Omental fat pad (tissue), 4 donors: ENCODE data around the gene LAGE3. TPM values are rescaled to one million over a fixed set of nuclear protein-coding genes. Genes with fewer than 3 reads are reported as not detected.

Experiments used
- ATAC-seq: fragments of 150-250 bp; one replicate; pipeline ENCODE4 v1.9.1; 2016; ENCODE audit warnings: mild to moderate bottlenecking, moderate library complexity; ENCODE audit not compliant: low FRiP score
- DNase-seq: peaks from one replicate; pipeline ENCODE4 v3.0.0-alpha.2; 2019; ENCODE audit warnings: low spot score
- CTCF ChIP-seq, 3 donors: fragments of 450-650 bp; IDR thresholded peaks; one replicate each; pipeline ENCODE4 v1.5.1; 2016 to 2017; ENCODE audit warnings: antibody characterized with exemption in 3 of 3, mild to moderate bottlenecking in 3 of 3, moderate library complexity in 2 of 3
- total RNA-seq, 4 donors: library from RNA; depleted of rRNA; stranded (reverse); fragments of >200 nt; gene quantifications; one replicate each; pipeline ENCODE4 v1.1.0, GENCODE V29; 2016

The LAGE3 gene
- total RNA-seq, 4 donors from 2014 or later: 12.0 to 26.6 (median 19.7) TPM

- ATAC-seq: no peak
- no peak for DNase-seq
- TF ChIP-seq CTCF (IDR thresholded peaks at IDR 0.05): no peak
Measured at GRCh38 chrX:154452823-154453222, 26.3 kb downstream of the LAGE3 start.

- ATAC-seq: no peak
- TF ChIP-seq CTCF (IDR thresholded peaks at IDR 0.05): no peak
Measured at GRCh38 chrX:154450312-154450711, 28.8 kb downstream of the LAGE3 start.

GRCh38 chrX:154449618-154450017, 29.5 kb downstream of the LAGE3 start:
- DNase-seq: no peak
- no peak for ATAC-seq
- TF ChIP-seq CTCF (IDR thresholded peaks at IDR 0.05): no peak

More at GRCh38 chrX:154450312-154450711, 28.8 kb downstream of the LAGE3 start:
- no peak for DNase-seq

- no peak for DNase-seq
- no peak for ATAC-seq
- TF ChIP-seq CTCF (IDR thresholded peaks at IDR 0.05): no peak
Measured at GRCh38 chrX:154448484-154448883, 30.6 kb downstream of the LAGE3 start.

- DNase-seq: no peak
- TF ChIP-seq CTCF (IDR thresholded peaks at IDR 0.05): no peak
- ATAC-seq: no peak
Measured at GRCh38 chrX:154446430-154446829, 32.7 kb downstream of the LAGE3 start.

- DNase-seq (no peak), ATAC-seq (no peak)
- TF ChIP-seq CTCF (IDR thresholded peaks at IDR 0.05): no peak
Measured at GRCh38 chrX:154445776-154446175, 33.3 kb downstream of the LAGE3 start.

GRCh38 chrX:154444755-154445246, 34.3 kb downstream of the LAGE3 start:
- no peak for ATAC-seq
- TF ChIP-seq CTCF (IDR thresholded peaks at IDR 0.05): no peak

More at GRCh38 chrX:154444755-154445246, 34.3 kb downstream of the LAGE3 start:
- no peak for DNase-seq
